GM23248 (cell line): Measurements from ENCODE around the gene ADAMTSL5. TPM values are rescaled to one million over a fixed set of nuclear protein-coding genes. Genes with fewer than 3 reads are reported as not detected.

Experiments used
- DNase-seq: peaks from one replicate; pipeline ENCODE4 v3.0.0-alpha.2; 2015
- H2AFZ ChIP-seq: fragments of 200-600 bp; sonication (generic); 2 replicates; pipeline ENCODE4 v1.6.1; 2016; ENCODE audit warnings: antibody characterized with exemption
- H3F3A ChIP-seq: fragments of 200-600 bp; sonication (generic); 2 replicates; pipeline ENCODE4 v1.6.1; 2016; ENCODE audit warnings: mild to moderate bottlenecking, antibody characterized with exemption, mixed run types; ENCODE audit not compliant: insufficient read depth
- H3K27ac ChIP-seq: fragments of 200-600 bp; sonication (generic); 2 replicates; pipeline ENCODE4 v1.5.1; 2016; ENCODE audit warnings: mild to moderate bottlenecking
- H3K27me3 ChIP-seq: fragments of 200-600 bp; sonication (generic); replicated peaks from 2 replicates; pipeline ENCODE4 v1.6.1; 2016; ENCODE audit warnings: mild to moderate bottlenecking; ENCODE audit not compliant: insufficient read depth
- H3K36me3 ChIP-seq: fragments of 200-600 bp; sonication (generic); 2 replicates; pipeline ENCODE4 v1.6.1; 2016; ENCODE audit warnings: low read depth, mild to moderate bottlenecking
- H3K4me1 ChIP-seq: fragments of 200-600 bp; sonication (generic); 2 replicates; pipeline ENCODE4 v1.6.1; 2016; ENCODE audit warnings: mild to moderate bottlenecking; ENCODE audit not compliant: insufficient read depth
- H3K4me2 ChIP-seq: fragments of 200-600 bp; sonication (generic); one replicate; pipeline ENCODE4 v1.6.1; 2016; ENCODE audit warnings: mild to moderate bottlenecking; ENCODE audit not compliant: unreplicated experiment
- H3K4me3 ChIP-seq: fragments of 200-600 bp; sonication (generic); 2 replicates; pipeline ENCODE4 v1.5.1; 2016; ENCODE audit warnings: mild to moderate bottlenecking
- H3K79me2 ChIP-seq: fragments of 200-600 bp; sonication (generic); 2 replicates; pipeline ENCODE4 v1.6.1; 2016; ENCODE audit warnings: mild to moderate bottlenecking; ENCODE audit not compliant: insufficient read depth
- H3K9ac ChIP-seq: fragments of 200-600 bp; sonication (generic); 2 replicates; pipeline ENCODE4 v1.6.1; 2016; ENCODE audit warnings: mild to moderate bottlenecking
- H3K9me2 ChIP-seq: fragments of 200-600 bp; sonication (generic); 2 replicates; pipeline ENCODE4 v1.6.1; 2016; ENCODE audit warnings: mixed run types, mild to moderate bottlenecking, moderate library complexity; ENCODE audit not compliant: insufficient read depth
- H3K9me3 ChIP-seq: fragments of 200-600 bp; sonication (generic); one replicate; pipeline ENCODE4 v1.6.1; 2017; ENCODE audit warnings: low read depth
- H4K20me1 ChIP-seq: fragments of 200-600 bp; sonication (generic); 2 replicates; pipeline ENCODE4 v1.6.0; 2016; ENCODE audit not compliant: insufficient read depth
- EZH2 ChIP-seq: fragments of 200-600 bp; sonication (generic); IDR thresholded peaks from 2 replicates; pipeline ENCODE4 v1.6.1; 2018; ENCODE audit warnings: antibody characterized with exemption, mild to moderate bottlenecking; ENCODE audit not compliant: insufficient read depth, poor library complexity, severe bottlenecking
- EZH2phosphoT487 ChIP-seq: fragments of 200-600 bp; sonication (generic); IDR thresholded peaks from 2 replicates; pipeline ENCODE4 v1.6.1; 2018; ENCODE audit warnings: antibody characterized with exemption, moderate library complexity, mild to moderate bottlenecking, low read depth; ENCODE audit not compliant: insufficient read depth
- WGBS, 2 experiments: methylation state at CpG; one replicate each; pipeline ENCODE4 v1.1.6; 2015 to 2017; ENCODE audit warnings: low lambda C conversion rate in 2 of 2, low coverage in 1 of 2; ENCODE audit errors: missing lambda C conversion rate in 2 of 2; 5-methylcytosine and 5-hydroxymethylcytosine counted together
- in situ Hi-C: fragments of 300-500 bp; cut with MboI; formaldehyde crosslinking; loops from 2 replicates; pipeline ENCODE4 v1.15.0; 2020
- polyA plus RNA-seq: library from polyadenylated mRNA; unstranded; fragments of >200 nt; fragmentation: Nextera tagmentation; extraction: Ambion mirVana; gene quantifications from 2 replicates; pipeline ENCODE4 v1.2.1, GENCODE V29; 2016
- total RNA-seq: library from RNA; depleted of rRNA; stranded (reverse); fragments of >200 nt; shearing (Covaris generic); gene quantifications from 2 replicates; pipeline ENCODE4 v1.2.3, GENCODE V29; 2014

The ADAMTSL5 gene
- total and polyA plus RNA-seq, 2 experiments from 2014 or later = 19.3 to 31.7 TPM

DNA sequence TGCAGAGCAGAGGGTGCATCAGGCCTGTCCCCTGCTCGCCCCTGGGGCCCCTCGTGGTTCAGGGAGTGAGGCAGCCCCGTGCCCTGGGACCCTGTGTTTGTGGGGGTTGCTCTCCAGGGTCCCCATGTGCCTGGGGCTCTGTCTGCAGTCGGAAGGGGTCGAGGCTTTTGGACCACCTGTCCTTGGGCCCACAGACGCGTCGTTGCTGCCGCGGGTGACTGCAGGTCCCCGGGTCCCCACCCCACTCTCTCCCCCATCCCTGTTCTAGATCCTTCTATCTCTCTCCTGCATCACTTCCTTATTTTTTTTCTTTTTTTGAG is 24.6 kb downstream of the ADAMTSL5 start:
- Histone ChIP-seq H3K79me2 (no peaks in the 10 kb centered on the region), H3K27ac (no peak overlapping the region), H3K36me3 (no peaks in the 10 kb centered on the region), H3K4me2 (no peak overlapping the region), H4K20me1 (no peaks in the 10 kb centered on the region), H3F3A (no peaks in the 10 kb centered on the region), H3K4me1 (no peaks in the 10 kb centered on the region), H2AFZ (no peak overlapping the region), H3K4me3 (no peak overlapping the region), H3K9me3 (no peaks in the 10 kb centered on the region), H3K9me2 (no peaks in the 10 kb centered on the region), H3K9ac (no peak overlapping the region), H3K27me3 (no peaks in the 10 kb centered on the region)
- in situ Hi-C loops = no loop called here
- DNase-seq = no peak
- TF ChIP-seq EZH2 = no peak
- TF ChIP-seq EZH2phosphoT487 = no peak
- WGBS, 2 experiments = 82 to 91% methylated on average over 9 to 10 of the region's 11 CpGs

DNA sequence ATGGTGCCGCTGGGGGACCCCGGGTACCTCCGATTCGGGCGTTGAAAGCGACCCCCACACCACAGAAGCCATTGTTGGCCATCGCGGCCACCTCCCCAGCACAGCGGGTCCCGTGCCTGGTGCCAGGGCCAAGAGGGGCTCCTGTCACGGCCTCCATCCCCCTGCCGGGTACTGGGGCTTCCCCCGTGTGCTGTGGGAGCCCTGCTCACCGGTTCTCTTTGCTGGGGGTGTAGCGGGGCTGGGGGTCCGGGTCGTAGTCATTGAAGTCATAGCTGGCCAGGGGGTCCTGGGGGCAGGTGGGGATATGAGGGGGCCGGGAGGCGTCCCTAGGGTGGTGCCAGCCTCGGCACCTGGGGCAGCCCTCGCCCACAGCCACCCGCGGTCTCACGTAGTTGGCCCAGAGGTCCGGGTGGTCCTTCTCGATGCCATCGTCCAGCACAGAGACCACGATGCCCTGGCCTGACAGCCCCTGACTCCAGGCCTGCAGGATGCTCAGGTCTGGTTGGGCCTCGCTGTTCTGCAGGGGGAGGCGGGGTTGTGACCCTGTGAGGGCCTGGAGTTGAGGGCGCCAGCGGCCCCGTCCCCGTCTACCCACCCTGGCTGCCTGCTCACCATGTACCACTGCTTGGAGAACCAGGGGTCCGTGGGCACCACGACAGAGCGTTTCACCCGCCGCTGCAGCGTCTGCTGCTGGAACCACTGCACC is 25.1 kb downstream of the ADAMTSL5 start:
- no peak overlapping the region for H3K27ac ChIP-seq
- DNase-seq = no peak
- H3K4me3 ChIP-seq = no peak overlapping the region
- WGBS, 2 experiments = 86 to 93% methylated on average over 20 to 39 of the region's 40 CpGs
- H3K9me2 ChIP-seq = no peaks in the 10 kb centered on the region
- in situ Hi-C loops = no loop called here
- H3K4me2 ChIP-seq = no peak overlapping the region
- H3K79me2 ChIP-seq = no peaks in the 10 kb centered on the region
- no peak overlapping the region for H3K9ac ChIP-seq
- H3K27me3 ChIP-seq = no peaks in the 10 kb centered on the region
- H3F3A ChIP-seq = no peaks in the 10 kb centered on the region
- TF ChIP-seq EZH2phosphoT487 = no peak
- no peaks in the 10 kb centered on the region for H3K36me3 ChIP-seq
- H3K4me1 ChIP-seq = no peaks in the 10 kb centered on the region
- no peaks in the 10 kb centered on the region for H3K9me3 ChIP-seq
- no peak overlapping the region for H2AFZ ChIP-seq
- H4K20me1 ChIP-seq = no peaks in the 10 kb centered on the region

DNA sequence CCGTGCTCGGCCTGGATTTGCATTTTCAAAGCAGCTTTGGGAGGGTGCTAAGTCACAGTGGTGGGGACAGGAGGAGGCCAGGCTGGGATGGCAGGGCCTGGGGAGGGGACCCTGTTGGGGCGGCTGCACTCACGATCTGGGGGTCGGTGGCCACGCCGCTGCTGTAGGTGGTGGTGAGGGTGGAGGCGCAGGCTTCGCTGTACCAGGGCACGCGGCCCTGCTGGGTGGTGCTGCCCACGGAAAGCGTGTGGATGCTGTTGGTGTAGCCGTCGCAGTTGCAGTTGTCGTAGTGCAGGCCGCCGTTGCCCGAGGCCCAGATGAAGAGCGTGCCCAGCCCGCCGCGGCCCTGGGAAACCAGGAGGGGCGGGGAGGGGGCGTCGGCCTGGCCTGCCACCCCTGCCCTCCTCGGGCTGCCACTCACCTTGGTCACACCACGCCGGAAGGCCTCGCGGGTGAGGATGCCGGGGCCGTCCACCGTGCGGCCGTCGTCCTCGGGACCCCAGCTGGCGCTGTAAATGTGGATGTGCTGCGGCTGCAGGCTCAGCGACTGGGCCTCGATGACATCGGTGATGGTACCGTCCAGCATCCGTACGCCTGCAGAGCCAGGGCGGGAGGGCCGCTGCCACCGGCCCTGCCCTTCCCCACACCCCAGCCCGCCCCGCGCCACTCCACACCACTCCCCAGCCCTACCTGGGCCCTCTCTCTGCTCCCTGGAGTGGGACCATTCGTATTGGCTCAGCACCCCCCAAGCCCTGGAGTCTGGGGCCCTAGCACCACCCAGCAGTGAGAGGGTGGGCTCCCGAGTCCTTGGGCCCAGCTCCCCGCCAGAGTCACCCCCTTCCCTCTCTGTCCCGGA is 25.9 kb downstream of the ADAMTSL5 start:
- DNase-seq = no peak
- Histone ChIP-seq H2AFZ (no peak overlapping the region), H3F3A (no peaks in the 10 kb centered on the region), H3K27ac (no peak overlapping the region), H3K27me3 (no peaks in the 10 kb centered on the region), H3K9me3 (no peaks in the 10 kb centered on the region), H3K36me3 (no peaks in the 10 kb centered on the region), H3K4me2 (no peak overlapping the region), H3K4me3 (no peak overlapping the region), H3K9me2 (no peaks in the 10 kb centered on the region), H4K20me1 (no peaks in the 10 kb centered on the region), H3K4me1 (no peaks in the 10 kb centered on the region), H3K9ac (no peak overlapping the region), H3K79me2 (no peaks in the 10 kb centered on the region)
- WGBS, 2 experiments = 86 to 87% methylated on average over 24 to 56 of the region's 56 CpGs
- in situ Hi-C loops = no loop called here
- TF ChIP-seq EZH2 (no peak), EZH2phosphoT487 (no peak)

DNA sequence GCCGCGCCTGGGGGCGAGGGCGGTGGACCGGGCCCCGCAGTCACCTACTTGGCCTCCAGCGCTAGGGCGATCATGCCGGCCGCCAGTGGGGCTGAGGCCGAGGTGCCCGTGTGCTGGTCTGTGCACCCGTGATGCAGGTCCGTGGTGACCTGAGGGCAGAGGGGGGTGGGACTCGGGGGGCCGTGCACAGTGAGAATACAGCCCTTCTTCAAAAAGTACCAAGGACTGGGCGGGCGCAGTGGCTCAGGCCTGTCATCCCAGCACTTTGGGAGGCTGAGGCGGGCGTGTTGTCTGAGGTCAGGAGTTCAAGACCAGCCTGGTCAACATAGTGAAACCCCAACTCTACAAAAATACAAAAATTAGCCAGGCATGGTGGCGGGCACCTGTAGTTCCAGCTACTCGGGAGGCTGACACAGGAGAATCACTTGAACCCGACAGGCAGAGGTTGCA is 28.8 kb downstream of the ADAMTSL5 start:
- Histone ChIP-seq H3F3A (no peaks in the 10 kb centered on the region), H3K27ac (no peak overlapping the region), H3K4me1 (no peaks in the 10 kb centered on the region), H3K27me3 (no peaks in the 10 kb centered on the region), H3K9me2 (no peaks in the 10 kb centered on the region), H3K9ac (no peak overlapping the region), H3K79me2 (no peaks in the 10 kb centered on the region), H3K4me2 (no peak overlapping the region), H3K9me3 (no peaks in the 10 kb centered on the region), H4K20me1 (no peaks in the 10 kb centered on the region), H2AFZ (no peak overlapping the region), H3K4me3 (no peak overlapping the region), H3K36me3 (no peaks in the 10 kb centered on the region)
- no peak for TF ChIP-seq EZH2phosphoT487
- no peak for TF ChIP-seq EZH2
- in situ Hi-C loops = no loop called here
- no peak for DNase-seq
- 73 to 83% methylated on average over 16 to 23 of the region's 23 CpGs for WGBS, 2 experiments
